GM18499 (cell line): Measurements from ENCODE around the gene XYLT1.

Experiments used
- ATAC-seq: cut with Tn5 transposase; IDR thresholded peaks from one replicate; pipeline ENCODE4 v1.9.1; 2021; ENCODE audit warnings: moderate number of reproducible peaks; ENCODE audit not compliant: insufficient read depth, unreplicated experiment

The XYLT1 gene

GRCh38 chr16:17301184-17301583, 169.6 kb downstream of the XYLT1 start:
- no peak for ATAC-seq

- no peak for ATAC-seq
Observed at GRCh38 chr16:17299790-17300189, 171.0 kb downstream of the XYLT1 start.

GRCh38 chr16:17298238-17298637, 172.5 kb downstream of the XYLT1 start:
- no peak for ATAC-seq

GRCh38 chr16:17296431-17296830, 174.3 kb downstream of the XYLT1 start:
- ATAC-seq, result no peak

DNA sequence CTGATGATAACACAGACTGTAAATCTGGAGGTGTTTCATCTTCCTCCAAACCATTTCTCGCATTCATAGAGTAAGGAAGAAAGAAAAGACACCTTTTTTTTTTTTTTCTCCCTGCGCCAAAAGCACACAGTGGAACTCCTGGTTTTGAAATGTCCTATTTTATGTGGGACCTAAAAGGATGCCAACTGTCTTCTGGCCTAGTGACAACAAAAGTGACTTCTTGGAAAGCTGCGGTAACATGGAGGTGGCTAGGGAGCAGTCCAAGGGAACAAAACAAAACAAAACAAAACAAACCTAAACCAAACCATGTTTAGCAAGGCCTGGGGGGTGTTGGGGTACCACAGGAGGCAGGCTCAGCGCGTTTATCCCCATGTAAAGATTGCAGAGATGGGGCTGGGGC, 174.8 kb downstream of the XYLT1 start:
- no peak for ATAC-seq

DNA sequence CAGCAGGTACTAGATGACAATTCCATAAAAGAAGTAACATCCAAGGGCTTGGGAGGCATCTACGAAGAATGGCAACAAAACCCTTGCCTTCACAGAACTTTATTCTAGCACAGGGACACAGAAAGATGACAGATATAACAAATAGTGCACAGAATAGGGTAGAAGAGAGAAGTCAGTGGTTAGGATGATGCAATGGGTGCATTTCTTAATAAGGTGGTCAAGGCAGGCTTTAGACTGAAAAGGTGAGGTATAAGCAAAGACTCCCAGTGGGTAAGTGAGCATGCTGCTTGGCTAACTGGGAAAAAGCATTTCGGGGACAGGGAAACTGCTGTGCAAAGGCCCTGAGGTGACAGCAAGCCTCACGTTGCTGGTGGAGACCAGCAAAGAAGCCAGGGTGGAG, 175.9 kb downstream of the XYLT1 start:
- ATAC-seq, result no peak

DNA sequence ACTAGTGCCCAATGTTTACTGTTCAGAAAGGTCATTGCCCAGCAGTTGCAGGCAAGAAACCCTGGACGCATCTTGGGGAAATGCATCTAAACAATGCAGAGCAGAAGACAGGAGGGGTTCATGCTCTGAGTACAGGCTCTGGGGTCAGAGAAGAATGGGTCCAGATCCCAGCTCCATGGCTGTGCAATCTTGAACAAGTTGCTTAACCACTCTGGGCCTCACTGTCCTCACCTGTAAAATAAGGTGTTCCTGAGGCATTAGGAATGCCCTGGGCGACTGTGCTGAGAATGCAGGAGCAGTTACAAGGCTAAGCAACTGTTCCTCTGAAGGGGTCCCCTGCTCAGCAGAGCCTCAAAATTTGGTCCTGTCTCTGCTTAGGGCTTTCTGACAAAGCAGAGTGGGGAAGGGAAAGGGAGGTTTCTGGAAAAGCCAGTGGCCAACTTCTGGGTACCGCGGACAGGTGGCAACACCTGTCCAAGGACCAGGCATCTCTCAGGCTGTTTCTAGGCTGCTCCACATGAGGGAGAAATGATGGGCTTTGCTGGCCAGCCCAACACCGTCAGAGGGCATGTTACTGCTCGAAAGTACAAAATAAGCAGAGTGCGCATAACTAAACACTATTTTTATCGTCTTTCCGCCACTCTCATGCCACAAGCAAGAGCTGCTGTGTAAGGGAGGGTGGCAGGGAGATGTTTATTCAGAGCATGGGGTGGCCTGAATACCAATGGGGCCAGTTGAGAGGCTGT, 176.8 kb downstream of the XYLT1 start:
- ATAC-seq, result no peak

- ATAC-seq, result no peak
Observed at GRCh38 chr16:17291289-17291688, 179.5 kb downstream of the XYLT1 start.

DNA sequence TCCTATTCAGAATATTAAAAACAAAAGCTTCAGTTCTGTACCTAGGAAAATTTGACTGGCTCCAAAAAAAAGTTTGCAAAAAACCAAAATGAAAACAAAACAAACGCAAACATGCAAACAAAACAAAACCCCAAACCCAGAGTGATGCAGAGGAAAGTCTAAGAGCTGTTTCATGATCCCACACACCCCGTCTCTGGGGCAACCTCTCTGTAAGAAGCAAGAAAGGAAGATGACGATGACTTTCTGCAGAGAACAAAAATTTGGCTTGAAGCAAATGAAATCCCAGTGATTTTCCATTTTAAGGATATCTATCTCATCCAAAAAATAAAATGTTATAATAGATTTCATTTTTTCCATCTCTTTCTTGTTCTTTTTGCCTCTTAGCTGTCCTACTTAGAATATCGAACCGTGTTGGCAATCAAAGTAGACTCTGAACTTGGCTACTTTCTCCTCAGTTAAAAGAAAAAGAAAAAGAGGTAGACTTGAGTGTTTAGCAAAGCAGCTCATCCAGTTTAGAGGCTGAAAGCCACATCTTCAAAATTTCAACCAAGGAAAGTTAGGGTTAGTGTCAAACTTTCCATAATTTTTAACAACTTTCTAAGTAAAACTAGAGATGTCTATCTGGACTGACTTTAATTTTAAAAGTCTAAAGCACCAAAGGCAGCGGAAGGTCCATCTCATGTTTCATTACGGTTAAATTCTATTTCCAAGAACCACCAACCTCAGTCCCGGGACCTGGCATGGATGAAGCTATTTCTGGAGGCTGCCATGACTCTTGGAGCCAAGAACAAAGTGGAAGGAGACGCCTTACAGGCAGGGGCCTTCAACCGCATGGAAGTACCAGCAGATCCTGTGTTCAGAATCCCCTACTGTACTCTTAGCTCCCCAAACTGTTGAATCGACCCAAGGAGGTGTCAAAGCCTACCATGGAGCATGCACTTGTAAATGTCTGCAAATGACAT, 180.8 kb downstream of the XYLT1 start:
- no peak for ATAC-seq

- ATAC-seq, result no peak
Observed at GRCh38 chr16:17289050-17289449, 181.7 kb downstream of the XYLT1 start.

DNA sequence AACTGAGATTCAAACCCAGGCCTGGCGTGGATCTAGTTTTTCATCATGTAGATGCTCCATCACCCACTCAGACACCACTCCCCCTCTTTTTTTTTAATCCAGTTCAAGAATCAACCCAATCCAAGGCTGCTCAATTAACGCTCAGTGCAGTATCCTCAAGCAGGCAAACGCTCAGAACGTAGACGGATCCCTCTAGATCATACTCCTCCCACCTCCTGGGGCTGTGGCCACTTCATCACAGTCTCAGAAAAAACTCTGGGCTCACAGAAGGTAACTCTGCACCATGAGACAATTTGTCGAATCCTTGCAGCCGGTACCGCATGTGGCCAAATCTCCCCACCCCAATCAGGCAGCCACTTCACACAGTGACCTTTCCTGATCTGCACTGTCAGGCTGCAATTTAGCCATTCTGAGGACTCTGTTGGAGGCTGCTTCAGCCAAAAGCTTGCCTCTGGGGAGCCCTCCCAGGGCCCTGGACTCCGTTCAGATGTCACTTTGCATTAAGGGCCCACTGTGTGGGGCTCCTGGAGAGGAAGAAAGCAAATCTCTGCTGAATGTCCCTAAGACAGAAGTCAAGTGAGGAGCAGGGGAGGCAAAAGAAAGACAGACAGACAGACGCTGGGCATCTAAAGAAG, 183.5 kb downstream of the XYLT1 start:
- ATAC-seq, result no peak

- ATAC-seq, result no peak
Observed at GRCh38 chr16:17286443-17286842, 184.3 kb downstream of the XYLT1 start.

DNA sequence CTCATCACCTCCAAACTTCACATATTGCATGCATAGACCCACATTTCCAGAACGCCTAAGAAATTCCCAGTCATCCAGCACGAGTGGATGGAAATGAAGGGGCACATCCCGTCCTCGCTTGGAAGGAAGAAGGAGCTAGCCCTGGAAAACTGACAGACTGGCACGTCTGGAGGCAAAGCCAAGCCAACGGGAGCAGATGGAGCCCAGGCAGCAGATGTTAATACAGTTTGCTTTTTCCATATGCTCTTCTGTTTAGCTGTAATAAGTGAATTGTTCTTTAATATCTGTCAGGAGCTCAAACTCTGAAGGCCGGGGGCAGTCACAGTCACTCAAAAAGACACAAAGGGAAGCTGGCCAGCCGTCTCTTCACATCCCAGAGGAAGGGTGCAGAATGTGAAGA, 187.7 kb downstream of the XYLT1 start:
- no peak for ATAC-seq

DNA sequence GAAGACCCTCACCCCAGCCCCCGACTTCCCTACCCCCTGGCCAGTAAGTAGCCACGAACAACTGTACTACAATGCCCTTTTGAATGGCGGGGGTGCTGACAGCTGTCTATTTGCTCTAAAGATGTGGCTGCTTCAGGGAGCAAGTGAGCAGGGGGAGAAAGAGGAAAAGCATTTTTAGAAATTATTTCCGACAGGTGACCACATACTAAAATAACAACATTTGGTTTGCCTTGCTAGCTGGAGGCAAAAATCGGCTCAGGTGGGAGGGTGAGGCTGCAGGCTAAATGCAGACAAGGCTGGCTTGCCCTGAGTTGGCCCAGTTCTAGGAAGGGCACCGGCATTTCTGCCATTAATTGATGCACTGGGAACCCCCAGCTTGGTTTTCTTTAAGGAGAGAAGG, 188.5 kb downstream of the XYLT1 start:
- no peak for ATAC-seq

GRCh38 chr16:17281052-17281451, 189.7 kb downstream of the XYLT1 start:
- ATAC-seq, result no peak

DNA sequence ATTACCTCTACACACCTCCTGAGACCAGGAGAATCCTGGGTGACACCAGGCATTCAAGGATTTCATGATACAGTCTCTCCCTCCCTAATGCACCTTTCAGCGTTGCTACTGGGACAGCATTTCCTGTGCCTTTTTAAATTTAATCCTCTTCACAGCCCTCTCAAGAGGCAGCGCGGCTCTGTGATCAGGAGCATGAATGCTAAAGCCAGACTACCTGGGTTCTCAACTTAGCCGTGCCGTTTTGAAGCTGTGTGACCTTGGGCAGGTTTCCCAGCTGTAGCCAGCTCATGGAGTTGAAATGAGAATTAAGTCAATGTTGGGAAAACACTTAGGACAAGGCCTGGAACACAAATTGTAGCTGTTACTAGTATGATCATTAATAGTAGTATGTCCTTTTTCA, 191.8 kb downstream of the XYLT1 start:
- no peak for ATAC-seq

DNA sequence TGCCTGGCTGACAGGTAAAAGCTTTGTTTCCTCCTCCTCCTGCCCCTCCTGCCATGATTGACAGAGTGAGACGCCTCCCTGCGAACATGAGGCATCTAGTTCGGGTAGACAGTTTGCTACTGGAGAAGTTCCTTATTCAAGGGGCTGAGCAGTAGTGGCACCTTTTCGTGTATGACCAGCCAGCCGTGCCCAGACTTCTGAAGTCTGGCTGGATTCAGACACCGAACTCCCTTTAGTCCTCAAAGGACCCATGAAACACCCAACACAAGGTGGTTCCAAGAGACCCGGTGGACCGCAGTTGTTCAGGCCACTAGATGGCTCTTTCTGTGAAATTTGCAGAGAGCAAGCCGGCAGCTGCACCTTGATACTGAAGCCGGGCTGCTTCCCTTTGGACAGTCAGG, 192.8 kb downstream of the XYLT1 start:
- no peak for ATAC-seq

- no peak for ATAC-seq
Observed at GRCh38 chr16:17276610-17277009, 194.2 kb downstream of the XYLT1 start.

DNA sequence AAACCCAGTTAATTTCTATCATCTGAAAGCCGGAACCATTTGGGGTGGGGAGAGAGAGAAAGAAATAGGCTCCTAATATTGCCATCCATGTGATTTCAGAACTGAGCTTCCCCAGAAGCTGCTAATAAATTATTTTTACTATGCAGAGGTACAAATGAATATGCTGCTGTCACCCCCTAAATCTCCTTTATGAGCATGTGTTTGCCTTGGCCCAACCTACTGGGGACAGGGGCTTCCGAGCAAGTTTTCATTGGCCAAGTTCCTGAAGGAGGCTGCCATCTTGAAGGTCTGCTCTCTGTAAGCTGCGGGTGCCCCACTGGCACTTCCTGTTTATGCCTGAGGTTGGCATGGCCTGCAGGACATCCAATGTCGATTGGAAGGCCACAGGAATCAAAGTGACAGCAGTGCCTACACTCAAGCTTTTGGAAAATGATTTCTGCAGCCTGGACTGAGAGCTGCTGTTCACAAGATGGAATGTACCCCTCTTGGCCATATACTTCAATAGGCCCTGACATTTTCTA, 194.7 kb downstream of the XYLT1 start:
- ATAC-seq, result no peak

- ATAC-seq, result no peak
Observed at GRCh38 chr16:17275076-17276009, 195.4 kb downstream of the XYLT1 start.
